BE2C (cell line): ENCODE results near the gene RAD18.

Experiments used
- DNase-seq: peaks from one replicate; pipeline ENCODE4 v3.0.0-alpha.2; 2020
- H3K27me3 ChIP-seq: fragments of 250-450 bp; sonication (Bioruptor Pico); 2 replicates; pipeline ENCODE4 v1.5.1; 2020; ENCODE audit warnings: mild to moderate bottlenecking
- H3K36me3 ChIP-seq: fragments of 250-450 bp; sonication (Bioruptor Pico); 2 replicates; pipeline ENCODE4 v1.5.1; 2020; ENCODE audit warnings: mild to moderate bottlenecking
- H3K4me1 ChIP-seq: fragments of 250-450 bp; sonication (Bioruptor Pico); 2 replicates; pipeline ENCODE4 v1.5.1; 2020
- H3K4me3 ChIP-seq: 2 replicates; pipeline ENCODE4 v1.5.1; 2011; ENCODE audit warnings: low read depth, low read length
- H3K9me3 ChIP-seq: fragments of 250-450 bp; sonication (Bioruptor Pico); 2 replicates; pipeline ENCODE4 v1.5.1; 2020
- CTCF ChIP-seq: IDR thresholded peaks from 2 replicates; pipeline ENCODE4 v1.5.1; 2012; ENCODE audit warnings: mild to moderate bottlenecking, low read depth, low read length

RAD18 gene

GRCh38 chr3:8909160-8909559 lies 54.1 kb downstream of the RAD18 start:
- TF ChIP-seq CTCF: no peak
- Histone ChIP-seq H3K4me3 (no peak overlapping the region), H3K27me3 (no peaks in the 10 kb centered on the region), H3K36me3 (no peaks in the 10 kb centered on the region), H3K4me1 (no peaks in the 10 kb centered on the region), H3K9me3 (no peaks in the 10 kb centered on the region)
- no peak for DNase-seq

- TF ChIP-seq CTCF: no peak
- Histone ChIP-seq H3K4me1 (no peaks in the 10 kb centered on the region), H3K9me3 (no peaks in the 10 kb centered on the region), H3K36me3 (no peaks in the 10 kb centered on the region), H3K4me3 (no peak overlapping the region), H3K27me3 (no peaks in the 10 kb centered on the region)
- no peak for DNase-seq
Observed at GRCh38 chr3:8903191-8903590, 60.1 kb downstream of the RAD18 start.

GRCh38 chr3:8900869-8901268 lies 62.4 kb downstream of the RAD18 start:
- Histone ChIP-seq H3K27me3 (no peaks in the 10 kb centered on the region), H3K4me3 (no peak overlapping the region), H3K36me3 (no peaks in the 10 kb centered on the region), H3K4me1 (no peaks in the 10 kb centered on the region), H3K9me3 (no peaks in the 10 kb centered on the region)
- TF ChIP-seq CTCF: no peak
- no peak for DNase-seq

GRCh38 chr3:8899876-8900460 lies 63.3 kb downstream of the RAD18 start:
- Histone ChIP-seq H3K9me3 (no peaks in the 10 kb centered on the region), H3K36me3 (no peaks in the 10 kb centered on the region), H3K27me3 (no peaks in the 10 kb centered on the region), H3K4me3 (no peak overlapping the region), H3K4me1 (no peaks in the 10 kb centered on the region)
- DNase-seq: no peak
- TF ChIP-seq CTCF: no peak

- DNase-seq: no peak
- no peak overlapping the region for H3K4me3 ChIP-seq
- H3K4me1 ChIP-seq: no peaks in the 10 kb centered on the region
- H3K9me3 ChIP-seq: no peaks in the 10 kb centered on the region
- no peaks in the 10 kb centered on the region for H3K36me3 ChIP-seq
- TF ChIP-seq CTCF: no peak
- no peaks in the 10 kb centered on the region for H3K27me3 ChIP-seq
Observed at GRCh38 chr3:8895829-8896228, 67.4 kb downstream of the RAD18 start.

GRCh38 chr3:8893001-8893400 lies 70.3 kb downstream of the RAD18 start:
- TF ChIP-seq CTCF: no peak
- no peaks in the 10 kb centered on the region for H3K9me3 ChIP-seq
- H3K27me3 ChIP-seq: no peaks in the 10 kb centered on the region
- DNase-seq: no peak
- no peaks in the 10 kb centered on the region for H3K36me3 ChIP-seq
- H3K4me1 ChIP-seq: no peaks in the 10 kb centered on the region
- no peak overlapping the region for H3K4me3 ChIP-seq
